Measurements from ENCODE around the gene FGF6. TPM values are rescaled to one million over a fixed set of nuclear protein-coding genes. Genes with fewer than 3 reads are reported as not detected.

Gene FGF6
- total RNA-seq, 1 experiment from 2014 or later, result not detected

GRCh38 chr12:4454315-4454860 lies 8.8 kb upstream of the FGF6 start:
- Histone ChIP-seq H3K36me3 (replicated peaks; ENCODE audit: control insufficient read depth, insufficient read depth, low read length) (no peaks in the 10 kb centered on the region), H3K4me3 (ENCODE audit: insufficient read depth, low read depth, low read length) (no peak overlapping the region), H3K27me3 (ENCODE audit: control insufficient read depth, insufficient read depth, low read length) (no peaks in the 10 kb centered on the region)
- no peak for DNase-seq

GRCh38 chr12:4451694-4452093 lies 6.1 kb upstream of the FGF6 start:
- Histone ChIP-seq H3K27me3 (ENCODE audit: control insufficient read depth, insufficient read depth, low read length) (no peaks in the 10 kb centered on the region), H3K36me3 (replicated peaks; ENCODE audit: control insufficient read depth, insufficient read depth, low read length) (no peaks in the 10 kb centered on the region), H3K4me3 (ENCODE audit: insufficient read depth, low read depth, low read length) (no peak overlapping the region)
- DNase-seq, result no peak

DNA sequence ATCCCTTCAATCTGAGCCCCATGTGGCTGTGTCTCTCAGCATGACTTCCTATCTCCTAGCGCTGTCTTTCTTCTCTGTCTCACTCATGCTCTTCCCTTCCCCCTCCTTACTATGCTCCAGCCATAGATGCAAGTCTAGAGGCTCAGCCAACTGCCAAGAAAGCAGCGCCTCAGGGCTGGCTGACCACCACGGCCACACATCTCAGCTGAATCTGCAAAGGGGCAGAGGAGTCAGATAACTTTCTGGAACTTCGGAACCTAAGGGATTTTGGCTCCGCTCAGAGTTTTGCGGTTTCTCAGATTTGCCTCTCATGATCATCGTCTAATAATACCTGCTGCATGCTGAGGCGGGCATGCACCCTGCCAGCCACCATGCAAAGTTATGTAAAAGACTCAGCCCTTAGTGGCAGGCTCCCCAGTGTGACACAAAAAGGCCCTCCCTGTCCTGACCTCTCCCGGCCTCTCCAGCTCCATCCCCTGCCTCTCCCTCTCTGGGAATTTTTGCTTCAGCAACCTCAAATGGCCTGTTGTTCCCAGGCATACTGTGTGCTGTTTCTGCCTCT lies 5.0 kb upstream of the FGF6 start:
- DNase-seq, result peak; percentile 67
- Histone ChIP-seq H3K27me3 (ENCODE audit: control insufficient read depth, insufficient read depth, low read length) (no peaks in the 10 kb centered on the region), H3K36me3 (replicated peaks; ENCODE audit: control insufficient read depth, insufficient read depth, low read length) (no peaks in the 10 kb centered on the region), H3K4me3 (ENCODE audit: insufficient read depth, low read depth, low read length) (no peak overlapping the region)

DNA sequence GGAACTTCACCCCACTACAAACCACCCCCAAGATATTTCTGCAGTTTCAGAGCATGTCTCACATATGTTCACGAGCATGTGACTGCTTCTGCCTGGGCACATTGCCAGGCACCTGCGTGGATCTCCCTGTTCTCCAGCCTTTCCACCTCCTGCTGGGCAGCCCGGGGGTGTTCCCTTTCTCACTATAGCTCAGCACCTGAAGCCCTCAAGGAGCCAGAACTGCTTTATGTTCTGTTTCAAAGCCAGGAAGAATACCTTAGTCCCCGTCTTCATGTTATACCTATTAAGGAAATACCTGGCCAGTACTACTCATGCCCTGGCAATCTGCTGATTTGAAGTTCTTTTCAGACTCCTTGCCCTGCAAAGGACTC lies 4.2 kb upstream of the FGF6 start:
- DNase-seq, result peak; percentile 9
- Histone ChIP-seq H3K36me3 (replicated peaks; ENCODE audit: control insufficient read depth, insufficient read depth, low read length) (no peaks in the 10 kb centered on the region), H3K4me3 (ENCODE audit: insufficient read depth, low read depth, low read length) (no peak overlapping the region), H3K27me3 (ENCODE audit: control insufficient read depth, insufficient read depth, low read length) (no peaks in the 10 kb centered on the region)

DNA sequence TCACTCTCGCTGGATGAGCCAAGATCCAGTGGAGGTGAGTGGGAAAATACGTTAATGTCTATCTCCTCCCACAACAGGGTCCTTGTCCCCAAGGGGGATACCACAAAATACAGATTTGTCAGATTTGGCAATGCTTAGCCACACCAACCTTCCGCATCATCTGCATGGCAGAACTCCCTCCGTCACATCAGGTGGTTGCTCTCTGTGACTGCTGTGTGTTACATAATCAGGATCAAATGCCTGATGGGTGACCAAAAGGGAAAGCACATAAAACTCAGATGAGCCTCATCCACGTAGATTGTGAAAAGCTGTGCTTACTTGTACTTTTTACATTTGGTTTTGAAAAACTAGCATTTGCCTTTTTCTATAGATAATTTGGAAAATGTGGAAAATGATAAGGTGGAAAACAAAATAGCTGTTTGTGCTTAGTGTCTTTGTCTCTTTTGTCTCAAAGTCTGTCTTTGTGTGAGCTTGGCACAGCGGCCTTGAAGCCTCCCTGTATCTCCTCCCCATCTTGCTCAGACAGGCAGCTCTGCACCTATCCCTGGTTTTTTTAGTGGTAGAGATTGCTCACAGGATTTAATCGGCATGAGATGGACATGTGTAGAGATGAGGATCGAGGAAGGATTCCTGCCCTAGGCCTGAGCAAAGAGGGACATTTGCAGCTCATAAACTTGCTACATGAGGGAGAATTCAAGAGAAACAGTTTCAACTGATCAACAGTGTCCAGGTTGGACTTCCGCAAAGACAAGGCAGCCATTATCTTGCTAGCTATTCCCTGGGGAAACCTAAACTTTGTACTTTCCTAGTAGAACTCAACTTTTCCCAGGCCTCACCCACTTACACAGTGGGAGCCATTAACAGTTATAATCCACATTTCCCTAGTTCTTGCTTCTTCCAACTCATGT lies 3.6 kb upstream of the FGF6 start:
- no peak overlapping the region for H3K4me3 ChIP-seq (ENCODE audit: insufficient read depth, low read depth, low read length)
- no peaks in the 10 kb centered on the region for H3K27me3 ChIP-seq (ENCODE audit: control insufficient read depth, insufficient read depth, low read length)
- H3K36me3 ChIP-seq (replicated peaks; ENCODE audit: control insufficient read depth, insufficient read depth, low read length), result no peaks in the 10 kb centered on the region
- DNase-seq, result peak; percentile 9

GRCh38 chr12:4448371-4448940 lies 2.8 kb upstream of the FGF6 start:
- peak; percentile 2 for DNase-seq
- H3K4me3 ChIP-seq (ENCODE audit: insufficient read depth, low read depth, low read length), result no peak overlapping the region
- no peaks in the 10 kb centered on the region for H3K36me3 ChIP-seq (replicated peaks; ENCODE audit: control insufficient read depth, insufficient read depth, low read length)
- H3K27me3 ChIP-seq (ENCODE audit: control insufficient read depth, insufficient read depth, low read length), result no peaks in the 10 kb centered on the region

GRCh38 chr12:4447151-4447550 lies 1.5 kb upstream of the FGF6 start:
- peak; percentile 5 for DNase-seq
- Histone ChIP-seq H3K4me3 (ENCODE audit: insufficient read depth, low read depth, low read length) (no peak overlapping the region), H3K27me3 (ENCODE audit: control insufficient read depth, insufficient read depth, low read length) (no peaks in the 10 kb centered on the region), H3K36me3 (replicated peaks; ENCODE audit: control insufficient read depth, insufficient read depth, low read length) (no peaks in the 10 kb centered on the region)

- Histone ChIP-seq H3K36me3 (replicated peaks; ENCODE audit: control insufficient read depth, insufficient read depth, low read length) (no peaks in the 10 kb centered on the region), H3K27me3 (ENCODE audit: control insufficient read depth, insufficient read depth, low read length) (no peaks in the 10 kb centered on the region), H3K4me3 (ENCODE audit: insufficient read depth, low read depth, low read length) (no peak overlapping the region)
- peak; percentile 2 for DNase-seq
Measured at GRCh38 chr12:4446335-4446734, 720 bp upstream of the FGF6 start.

DNA sequence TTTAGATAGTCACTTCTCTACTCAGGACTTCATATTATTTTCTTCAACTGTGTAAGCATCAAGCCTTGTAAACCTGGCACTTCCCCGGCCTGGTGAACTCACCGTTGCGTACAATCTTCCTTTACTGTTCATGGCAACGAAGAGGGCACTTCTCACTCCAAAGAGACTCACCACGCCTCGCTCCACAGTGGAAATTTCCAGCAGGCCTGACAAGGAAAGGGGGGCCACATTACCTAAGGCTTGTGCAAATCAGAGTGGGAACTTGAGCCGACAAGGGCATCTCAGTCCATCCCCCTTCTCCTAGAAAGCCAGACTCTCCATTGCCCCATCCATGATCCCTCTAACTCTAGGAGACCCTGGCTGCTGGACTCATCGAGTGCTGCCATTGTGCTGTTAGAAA lies 1.6 kb downstream of the FGF6 start:
- H3K27me3 ChIP-seq (ENCODE audit: control insufficient read depth, insufficient read depth, low read length), result no peaks in the 10 kb centered on the region
- no peak overlapping the region for H3K4me3 ChIP-seq (ENCODE audit: insufficient read depth, low read depth, low read length)
- H3K36me3 ChIP-seq (replicated peaks; ENCODE audit: control insufficient read depth, insufficient read depth, low read length), result no peaks in the 10 kb centered on the region
- DNase-seq, result peak; percentile 13

DNA sequence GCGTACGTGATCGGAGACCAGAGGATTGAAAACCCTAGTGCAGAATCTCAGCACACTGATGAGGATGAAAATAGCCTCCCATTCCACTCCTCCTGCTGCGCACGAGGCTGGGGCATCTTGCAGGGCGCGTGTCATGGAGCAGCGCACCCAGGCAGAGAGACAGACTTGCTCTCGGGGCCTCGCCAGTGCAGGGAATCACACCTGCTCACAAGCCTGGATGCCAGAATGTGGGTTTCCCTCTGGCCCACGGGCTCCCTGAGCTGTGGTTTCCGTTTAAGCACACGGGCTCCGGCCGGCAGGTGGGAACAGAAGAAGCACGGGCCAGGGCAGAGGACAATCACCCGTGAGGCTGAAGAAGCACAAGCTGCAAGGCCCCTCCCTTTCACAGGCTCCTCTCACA lies 2.0 kb downstream of the FGF6 start:
- H3K27me3 ChIP-seq (ENCODE audit: control insufficient read depth, insufficient read depth, low read length), result no peaks in the 10 kb centered on the region
- peak; percentile 23 for DNase-seq
- H3K36me3 ChIP-seq (replicated peaks; ENCODE audit: control insufficient read depth, insufficient read depth, low read length), result no peaks in the 10 kb centered on the region
- H3K4me3 ChIP-seq (ENCODE audit: insufficient read depth, low read depth, low read length), result no peak overlapping the region

GRCh38 chr12:4441355-4442335 lies 4.0 kb downstream of the FGF6 start:
- peak; percentile 74 for DNase-seq
- no peak overlapping the region for H3K4me3 ChIP-seq (ENCODE audit: insufficient read depth, low read depth, low read length)
- H3K36me3 ChIP-seq (replicated peaks; ENCODE audit: control insufficient read depth, insufficient read depth, low read length), result no peaks in the 10 kb centered on the region
- no peaks in the 10 kb centered on the region for H3K27me3 ChIP-seq (ENCODE audit: control insufficient read depth, insufficient read depth, low read length)

- Histone ChIP-seq H3K4me3 (ENCODE audit: insufficient read depth, low read depth, low read length) (no peak overlapping the region), H3K36me3 (replicated peaks; ENCODE audit: control insufficient read depth, insufficient read depth, low read length) (no peaks in the 10 kb centered on the region), H3K27me3 (ENCODE audit: control insufficient read depth, insufficient read depth, low read length) (no peaks in the 10 kb centered on the region)
- DNase-seq, result peak; percentile 64
Measured at GRCh38 chr12:4440187-4440941, 5.3 kb downstream of the FGF6 start.

GRCh38 chr12:4439736-4440135 lies 5.9 kb downstream of the FGF6 start:
- no peak overlapping the region for H3K4me3 ChIP-seq (ENCODE audit: insufficient read depth, low read depth, low read length)
- H3K27me3 ChIP-seq (ENCODE audit: control insufficient read depth, insufficient read depth, low read length), result no peaks in the 10 kb centered on the region
- peak; percentile 9 for DNase-seq
- no peaks in the 10 kb centered on the region for H3K36me3 ChIP-seq (replicated peaks; ENCODE audit: control insufficient read depth, insufficient read depth, low read length)

Measured in H7 (cell line).